ENCODE measurements around the gene GRID2. TPM values are rescaled to one million over a fixed set of nuclear protein-coding genes. Genes with fewer than 3 reads are reported as not detected.
A peak's percentile ranks its signal among the peaks of the same experiment; 100 is the strongest.

The GRID2 gene
- total and polyA plus RNA-seq, 7 experiments from 2014 or later = not detected

DNA sequence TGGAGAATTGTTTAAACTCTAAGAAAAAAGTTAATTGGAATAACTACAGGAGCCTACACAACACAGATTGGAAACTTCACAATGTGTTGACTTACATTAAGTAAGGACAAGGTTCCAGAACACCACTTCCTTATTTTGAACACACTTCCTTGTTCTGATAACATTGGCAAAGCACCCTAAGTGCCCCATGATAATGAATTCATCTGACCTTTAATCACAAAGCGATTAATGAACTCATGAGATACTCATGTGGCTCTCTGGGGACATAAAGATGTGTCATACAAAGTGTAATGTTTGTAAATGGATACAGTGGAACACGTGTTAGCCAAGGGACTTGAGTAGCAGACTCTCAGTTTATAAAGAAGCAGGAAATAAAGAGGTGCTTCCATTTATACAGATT is 1455.7 kb downstream of the GRID2 start:
- Mint-ChIP-seq H3K27me3 (peaks cover 0 to 13% (median 0%) of the 10 kb centered on the region in 5 donors), H3K27ac (no peak overlapping the region)
- no peak for DNase-seq

DNA sequence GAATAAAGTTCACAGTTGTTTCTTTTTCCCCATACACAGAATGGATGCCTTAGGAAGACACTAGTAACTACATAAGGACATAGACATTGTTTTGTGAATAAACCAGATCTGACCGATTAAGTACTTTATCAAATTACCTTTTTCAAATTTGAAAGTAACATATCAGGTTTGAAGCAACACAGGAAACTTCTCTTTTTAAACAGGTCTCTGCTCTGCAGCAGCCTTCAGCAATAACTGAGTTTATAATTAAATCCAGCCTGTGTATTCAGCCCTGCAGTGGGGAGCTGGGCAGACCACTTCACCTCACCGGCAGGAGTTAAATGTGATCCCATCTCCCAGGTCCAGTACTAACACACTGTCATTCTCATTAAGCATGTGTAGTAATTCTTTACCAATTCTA is 1456.5 kb downstream of the GRID2 start:
- Mint-ChIP-seq H3K27ac (no peak overlapping the region), H3K36me3 (no peaks in the 10 kb centered on the region), H3K9me3 (peaks cover 0 to 3% (median 0%) of the 10 kb centered on the region in 11 donors), H3K4me1 (no peaks in the 10 kb centered on the region), H3K27me3 (peaks cover 0 to 13% (median 0%) of the 10 kb centered on the region in 5 donors), H3K4me3 (no peak overlapping the region)
- no peaks in the 10 kb centered on the region for H3K36me3 ChIP-seq (ENCODE audit: control insufficient read depth in 2 of 3, insufficient read depth in 3 of 3, low read length in 3 of 3)
- DNase-seq = no peak
- intact Hi-C loops (cut with micrococcal nuclease) = no loop called here
- no peak overlapping the region for H3K27ac ChIP-seq (ENCODE audit: low read depth, low read length)
- H3K9me3 ChIP-seq (ENCODE audit: control insufficient read depth in 2 of 3, low read length in 3 of 3) = no peaks in the 10 kb centered on the region
- no peak overlapping the region for H3K4me3 ChIP-seq (ENCODE audit: low read length)
- ATAC-seq = no peak
- CTCF ChIA-PET = no interaction called here
- POLR2A ChIA-PET = no interaction called here
- H3K4me1 ChIP-seq (ENCODE audit: control insufficient read depth in 2 of 2, insufficient read depth in 2 of 2, low read length in 2 of 2) = no peaks in the 10 kb centered on the region
- no peaks in the 10 kb centered on the region for H3K27me3 ChIP-seq (ENCODE audit: control insufficient read depth in 2 of 2, insufficient read depth in 2 of 2, low read length in 2 of 2)

More for the DNA sequence above, 1455.7 kb downstream of the GRID2 start:
- Histone ChIP-seq H3K36me3 (ENCODE audit: control insufficient read depth in 2 of 3, insufficient read depth in 3 of 3, low read length in 3 of 3) (no peaks in the 10 kb centered on the region), H3K4me3 (ENCODE audit: low read length) (no peak overlapping the region), H3K9me3 (ENCODE audit: control insufficient read depth in 2 of 3, low read length in 3 of 3) (no peaks in the 10 kb centered on the region), H3K4me1 (ENCODE audit: control insufficient read depth in 2 of 2, insufficient read depth in 2 of 2, low read length in 2 of 2) (no peaks in the 10 kb centered on the region), H3K27ac (ENCODE audit: low read depth, low read length) (no peak overlapping the region), H3K27me3 (ENCODE audit: control insufficient read depth in 2 of 2, insufficient read depth in 2 of 2, low read length in 2 of 2) (no peaks in the 10 kb centered on the region)
- Mint-ChIP-seq H3K9me3 (peaks cover 0 to 3% (median 0%) of the 10 kb centered on the region in 11 donors), H3K4me3 (no peak overlapping the region), H3K36me3 (no peaks in the 10 kb centered on the region), H3K4me1 (no peaks in the 10 kb centered on the region)
- intact Hi-C loops (cut with micrococcal nuclease) = no loop called here
- ATAC-seq = peak; percentile 36
- CTCF ChIA-PET = no interaction called here
- POLR2A ChIA-PET = no interaction called here

DNA sequence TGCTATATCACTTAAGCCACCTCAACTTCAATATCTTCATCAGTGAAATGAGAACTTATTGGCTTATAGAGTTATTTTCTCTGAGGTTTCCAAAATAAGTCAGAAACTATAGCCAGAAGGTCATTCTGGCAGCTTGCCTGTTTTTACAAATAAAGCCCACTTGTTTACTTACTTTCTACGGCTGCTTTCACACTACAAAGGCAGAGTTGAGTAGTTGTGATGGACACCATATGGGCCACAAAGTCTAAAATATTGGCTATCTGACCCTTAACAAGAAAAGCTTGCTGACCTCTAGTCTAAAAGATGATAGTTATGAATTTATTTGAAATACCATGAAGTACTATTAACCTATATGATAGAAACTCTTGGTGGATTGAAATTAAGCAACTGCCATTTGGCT is 1457.5 kb downstream of the GRID2 start:
- Mint-ChIP-seq H3K27ac (no peak overlapping the region), H3K4me1 (no peaks in the 10 kb centered on the region), H3K9me3 (peaks cover 0 to 3% (median 0%) of the 10 kb centered on the region in 11 donors), H3K36me3 (no peaks in the 10 kb centered on the region), H3K4me3 (no peak overlapping the region), H3K27me3 (peaks cover 0 to 12% (median 0%) of the 10 kb centered on the region in 5 donors)
- ChIA-PET POLR2A (no interaction called here), CTCF (no interaction called here)
- Histone ChIP-seq H3K27ac (ENCODE audit: low read depth, low read length) (no peak overlapping the region), H3K36me3 (ENCODE audit: control insufficient read depth in 2 of 3, insufficient read depth in 3 of 3, low read length in 3 of 3) (no peaks in the 10 kb centered on the region), H3K9me3 (ENCODE audit: control insufficient read depth in 2 of 3, low read length in 3 of 3) (no peaks in the 10 kb centered on the region), H3K4me3 (ENCODE audit: low read length) (no peak overlapping the region), H3K4me1 (ENCODE audit: control insufficient read depth in 2 of 2, insufficient read depth in 2 of 2, low read length in 2 of 2) (no peaks in the 10 kb centered on the region), H3K27me3 (ENCODE audit: control insufficient read depth in 2 of 2, insufficient read depth in 2 of 2, low read length in 2 of 2) (no peaks in the 10 kb centered on the region)
- intact Hi-C loops (cut with micrococcal nuclease) = no loop called here
- DNase-seq = no peak
- no peak for ATAC-seq

GRCh38 chr4:93764639-93765246 is 1461.0 kb downstream of the GRID2 start:
- Mint-ChIP-seq H3K9me3 (peaks cover 0 to 3% (median 0%) of the 10 kb centered on the region in 11 donors), H3K4me1 (no peaks in the 10 kb centered on the region), H3K4me3 (no peak overlapping the region), H3K27ac (no peak overlapping the region), H3K27me3 (peaks cover 0 to 5% (median 0%) of the 10 kb centered on the region in 5 donors), H3K36me3 (no peaks in the 10 kb centered on the region)
- DNase-seq (no peak), ATAC-seq (no peak)
- CTCF ChIA-PET = no interaction called here
- Histone ChIP-seq H3K4me1 (ENCODE audit: control insufficient read depth in 2 of 2, insufficient read depth in 2 of 2, low read length in 2 of 2) (no peaks in the 10 kb centered on the region), H3K4me3 (ENCODE audit: low read length) (no peak overlapping the region), H3K27me3 (ENCODE audit: control insufficient read depth in 2 of 2, insufficient read depth in 2 of 2, low read length in 2 of 2) (no peaks in the 10 kb centered on the region), H3K36me3 (ENCODE audit: control insufficient read depth in 2 of 3, insufficient read depth in 3 of 3, low read length in 3 of 3) (no peaks in the 10 kb centered on the region), H3K27ac (ENCODE audit: low read depth, low read length) (no peak overlapping the region), H3K9me3 (ENCODE audit: control insufficient read depth in 2 of 3, low read length in 3 of 3) (no peaks in the 10 kb centered on the region)
- POLR2A ChIA-PET = no interaction called here
- intact Hi-C loops (cut with micrococcal nuclease) = no loop called here

DNA sequence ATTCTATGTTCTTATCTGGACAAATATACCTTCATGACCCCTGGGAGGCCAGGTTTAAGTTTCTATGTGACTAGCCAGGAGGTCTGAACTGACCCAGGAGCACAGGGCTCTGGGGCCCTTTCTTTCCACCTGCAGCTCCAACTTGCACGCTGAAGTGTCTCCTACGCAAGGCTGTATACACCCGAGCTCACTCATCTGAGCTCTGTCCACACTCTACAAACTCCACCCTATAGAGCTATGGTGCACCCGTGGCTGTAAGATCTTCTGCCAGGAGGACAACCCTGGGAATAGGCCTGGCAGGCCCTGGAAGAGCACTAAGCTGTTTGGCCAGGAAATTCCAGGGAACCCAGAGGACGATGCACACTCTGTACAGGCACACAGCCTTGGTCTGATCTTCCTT is 1464.2 kb downstream of the GRID2 start:
- Histone ChIP-seq H3K36me3 (ENCODE audit: control insufficient read depth in 2 of 3, insufficient read depth in 3 of 3, low read length in 3 of 3) (no peaks in the 10 kb centered on the region), H3K4me3 (ENCODE audit: low read length) (no peak overlapping the region), H3K9me3 (ENCODE audit: control insufficient read depth in 2 of 3, low read length in 3 of 3) (no peaks in the 10 kb centered on the region), H3K27ac (ENCODE audit: low read depth, low read length) (no peak overlapping the region), H3K27me3 (ENCODE audit: control insufficient read depth in 2 of 2, insufficient read depth in 2 of 2, low read length in 2 of 2) (no peaks in the 10 kb centered on the region), H3K4me1 (ENCODE audit: control insufficient read depth in 2 of 2, insufficient read depth in 2 of 2, low read length in 2 of 2) (no peaks in the 10 kb centered on the region)
- DNase-seq (no peak), ATAC-seq (peak; percentile 27)
- intact Hi-C loops (cut with micrococcal nuclease) = no loop called here
- Mint-ChIP-seq H3K27ac (no peak overlapping the region), H3K36me3 (no peaks in the 10 kb centered on the region), H3K4me3 (no peak overlapping the region), H3K27me3 (peaks cover 0 to 8% (median 0%) of the 10 kb centered on the region in 5 donors), H3K9me3 (no peaks in the 10 kb centered on the region), H3K4me1 (no peaks in the 10 kb centered on the region)
- ChIA-PET CTCF (no interaction called here), POLR2A (no interaction called here)

GRCh38 chr4:93770201-93770600 is 1466.4 kb downstream of the GRID2 start:
- CTCF ChIA-PET = no interaction called here
- POLR2A ChIA-PET = no interaction called here
- no peaks in the 10 kb centered on the region for H3K36me3 ChIP-seq (ENCODE audit: control insufficient read depth in 2 of 3, insufficient read depth in 3 of 3, low read length in 3 of 3)
- Mint-ChIP-seq H3K27ac (no peak overlapping the region), H3K27me3 (peaks cover 0 to 8% (median 0%) of the 10 kb centered on the region in 5 donors), H3K9me3 (no peaks in the 10 kb centered on the region), H3K4me3 (no peak overlapping the region), H3K4me1 (no peaks in the 10 kb centered on the region), H3K36me3 (no peaks in the 10 kb centered on the region)
- ATAC-seq (no peak), DNase-seq (no peak)
- intact Hi-C loops (cut with micrococcal nuclease) = no loop called here
- H3K27ac ChIP-seq (ENCODE audit: low read depth, low read length) = no peak overlapping the region
- no peaks in the 10 kb centered on the region for H3K4me1 ChIP-seq (ENCODE audit: control insufficient read depth in 2 of 2, insufficient read depth in 2 of 2, low read length in 2 of 2)
- no peaks in the 10 kb centered on the region for H3K27me3 ChIP-seq (ENCODE audit: control insufficient read depth in 2 of 2, insufficient read depth in 2 of 2, low read length in 2 of 2)
- no peaks in the 10 kb centered on the region for H3K9me3 ChIP-seq (ENCODE audit: control insufficient read depth in 2 of 3, low read length in 3 of 3)
- H3K4me3 ChIP-seq (ENCODE audit: low read length) = no peak overlapping the region

DNA sequence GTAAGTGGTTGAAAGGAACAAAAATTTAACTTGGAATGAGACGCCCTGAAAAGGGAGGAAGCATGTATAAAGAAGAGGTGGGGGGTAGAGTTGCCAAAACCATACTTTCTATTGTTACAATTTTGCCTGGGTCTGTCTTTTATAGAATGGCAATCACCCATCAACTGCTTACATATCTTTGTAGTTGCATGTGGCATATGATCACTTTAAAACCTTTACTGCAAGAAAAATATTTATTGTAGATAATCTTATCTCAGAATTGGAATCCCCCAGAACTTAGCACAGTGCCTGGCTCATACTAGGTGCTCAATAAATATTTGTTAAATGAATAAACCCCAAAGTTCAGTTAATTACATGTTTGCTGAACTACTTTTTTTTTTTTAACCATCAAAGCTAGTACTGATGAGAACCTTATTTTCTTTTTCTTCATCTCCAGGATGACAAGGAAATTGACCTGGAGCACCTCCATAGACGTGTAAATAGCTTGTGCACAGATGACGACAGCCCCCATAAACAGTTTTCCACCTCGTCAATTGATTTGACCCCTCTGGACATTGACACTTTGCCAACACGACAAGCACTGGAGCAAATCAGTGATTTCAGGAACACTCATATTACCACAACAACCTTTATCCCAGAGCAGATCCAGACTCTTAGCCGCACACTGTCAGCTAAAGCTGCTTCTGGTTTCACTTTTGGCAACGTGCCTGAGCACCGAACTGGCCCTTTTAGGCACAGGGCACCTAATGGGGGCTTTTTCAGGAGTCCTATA is 1468.1 kb downstream of the GRID2 start:
- H3K9me3 ChIP-seq (ENCODE audit: control insufficient read depth in 2 of 3, low read length in 3 of 3) = no peaks in the 10 kb centered on the region
- no peaks in the 10 kb centered on the region for H3K4me1 Mint-ChIP-seq
- no peak overlapping the region for H3K27ac Mint-ChIP-seq
- no peak overlapping the region for H3K27ac ChIP-seq (ENCODE audit: low read depth, low read length)
- intact Hi-C loops (cut with micrococcal nuclease) = no loop called here
- H3K4me3 Mint-ChIP-seq = no peak overlapping the region
- peaks cover 0 to 4% (median 0%) of the 10 kb centered on the region in 5 donors for H3K27me3 Mint-ChIP-seq
- ATAC-seq = no peak
- CTCF ChIA-PET = no interaction called here
- no peaks in the 10 kb centered on the region for H3K4me1 ChIP-seq (ENCODE audit: control insufficient read depth in 2 of 2, insufficient read depth in 2 of 2, low read length in 2 of 2)
- H3K4me3 ChIP-seq (ENCODE audit: low read length) = no peak overlapping the region
- H3K36me3 ChIP-seq (ENCODE audit: control insufficient read depth in 2 of 3, insufficient read depth in 3 of 3, low read length in 3 of 3) = no peaks in the 10 kb centered on the region
- POLR2A ChIA-PET = no interaction called here
- H3K9me3 Mint-ChIP-seq = peaks cover 0 to 2% (median 0%) of the 10 kb centered on the region in 11 donors
- H3K36me3 Mint-ChIP-seq = no peaks in the 10 kb centered on the region
- DNase-seq = no peak
- no peaks in the 10 kb centered on the region for H3K27me3 ChIP-seq (ENCODE audit: control insufficient read depth in 2 of 2, insufficient read depth in 2 of 2, low read length in 2 of 2)
